H1 (cell line): ENCODE data around the gene PIGS. TPM values are rescaled to one million over a fixed set of nuclear protein-coding genes. Genes with fewer than 3 reads are reported as not detected.

Source experiments
- CTCF ChIA-PET: fragments of 300-600 bp; sonication (Branson Sonifier 250); formaldehyde crosslinking; loops from one replicate; lab custom pipeline; 2021; ENCODE audit not compliant: partially characterized antibody; lab: Charles Lee
- POLR2A ChIA-PET: fragments of 300-600 bp; sonication (Branson Sonifier 250); formaldehyde crosslinking; loops from one replicate; lab custom pipeline; 2021; ENCODE audit warnings: inconsistent platforms; ENCODE audit not compliant: partially characterized antibody; lab: Charles Lee
- DNase-seq, 2 experiments: peaks; one replicate each; pipeline versions ENCODE4 v3.0.0 to v3.0.0-alpha.2; 2010 to 2022; ENCODE audit warnings: low spot score in 2 of 2, low read depth in 1 of 2, mixed read lengths in 1 of 2
- FAIRE-seq: peaks from 2 replicates; lab custom pipeline; 2011; peaks lifted over from hg19 to GRCh38; lab: Jason Lieb, UNC
- H2AFZ ChIP-seq: 2 replicates; pipeline ENCODE4 v1.8.1; 2012; ENCODE audit warnings: low read length, inconsistent platforms
- H2AK5ac ChIP-seq: 2 replicates; pipeline ENCODE4 v1.6.1; 2013; ENCODE audit warnings: low read depth, low read length
- H2BK120ac ChIP-seq: replicated peaks from 2 replicates; pipeline ENCODE3; 2013; ENCODE audit warnings: low read depth, low read length, inconsistent platforms
- H2BK12ac ChIP-seq: 2 replicates; pipeline ENCODE4 v1.6.1; 2013; ENCODE audit warnings: low read depth, low read length
- H2BK15ac ChIP-seq: 2 replicates; pipeline ENCODE4 v1.6.1; 2013; ENCODE audit warnings: low read length
- H2BK20ac ChIP-seq: 2 replicates; pipeline ENCODE4 v1.6.1; 2013; ENCODE audit warnings: low read length
- H2BK5ac ChIP-seq: 2 replicates; pipeline ENCODE4 v1.6.1; 2013; ENCODE audit warnings: low read depth, low read length
- H3K14ac ChIP-seq: 2 replicates; pipeline ENCODE4 v1.6.1; 2013; ENCODE audit warnings: inconsistent platforms; ENCODE audit not compliant: insufficient read length
- H3K18ac ChIP-seq: 2 replicates; pipeline ENCODE4 v1.6.1; 2013; ENCODE audit warnings: low read length; ENCODE audit errors: extremely low read depth
- H3K23ac ChIP-seq: 2 replicates; pipeline ENCODE4 v1.6.1; 2013; ENCODE audit warnings: inconsistent platforms; ENCODE audit not compliant: insufficient read length
- H3K23me2 ChIP-seq: 2 replicates; pipeline ENCODE4 v1.6.1; 2013; ENCODE audit warnings: low read depth, low read length
- H3K27ac ChIP-seq: 2 replicates; pipeline ENCODE4 v1.6.1; 2011; ENCODE audit warnings: low read depth, low read length, inconsistent platforms
- H3K27me3 ChIP-seq, 4 experiments: replicated peaks in 1 of 4; 1 replicate in 1 of 4; 2 replicates in 3 of 4; pipeline versions ENCODE4 v1.6.1 to v1.8.1; 2011 to 2013; ENCODE audit warnings: low read length in 3 of 4, mild to moderate bottlenecking in 3 of 4, inconsistent platforms in 2 of 4, mixed read lengths in 2 of 4, moderate library complexity in 1 of 4; ENCODE audit not compliant: control insufficient read depth in 3 of 4, insufficient read depth in 3 of 4; ENCODE audit errors: extremely low read depth in 1 of 4
- H3K36me3 ChIP-seq, 4 experiments: 2 replicates each; pipeline versions ENCODE4 v1.6.1 to v1.8.1; 2011 to 2013; ENCODE audit warnings: mild to moderate bottlenecking in 4 of 4, low read length in 3 of 4, moderate library complexity in 2 of 4, control low read depth in 1 of 4, inconsistent platforms in 1 of 4; ENCODE audit not compliant: insufficient read depth in 4 of 4, control insufficient read depth in 2 of 4
- H3K4ac ChIP-seq: replicated peaks from 2 replicates; pipeline ENCODE3; 2013; ENCODE audit warnings: low read length, low read depth, mixed read lengths, inconsistent platforms; ENCODE audit not compliant: insufficient read length
- H3K4me1 ChIP-seq, 4 experiments: replicated peaks in 1 of 4; 1 replicate in 1 of 4; 2 replicates in 3 of 4; pipeline versions ENCODE4 v1.6.1 to v1.8.1; 2011 to 2013; ENCODE audit warnings: low read length in 3 of 4, inconsistent platforms in 2 of 4, mixed read lengths in 1 of 4; ENCODE audit not compliant: insufficient read depth in 4 of 4, control insufficient read depth in 3 of 4
- H3K4me2 ChIP-seq, 2 experiments: 2 replicates each; pipeline versions ENCODE4 v1.6.1 to v1.8.1; 2011 to 2013; ENCODE audit warnings: low read depth in 2 of 2, low read length in 2 of 2, control low read depth in 1 of 2, inconsistent platforms in 1 of 2, mild to moderate bottlenecking in 1 of 2; ENCODE audit not compliant: insufficient read depth in 1 of 2
- H3K4me3 ChIP-seq, 4 experiments: fragments of 200-600, 300-600 bp in 1 of 4; sonication (generic), shearing (Covaris generic), sonication (Bioruptor Twin) in 1 of 4; 2 replicates each; pipeline versions ENCODE4 v1.5.1 to v1.8.1; 2011 to 2016; ENCODE audit warnings: low read length in 4 of 4, low read depth in 3 of 4, control low read depth in 2 of 4, inconsistent platforms in 2 of 4, mild to moderate bottlenecking in 2 of 4, mixed read lengths in 1 of 4, moderate library complexity in 1 of 4; ENCODE audit not compliant: insufficient read depth in 2 of 4; ENCODE audit errors: extremely low read depth in 1 of 4
- H3K56ac ChIP-seq: replicated peaks from 2 replicates; pipeline ENCODE3; 2013; ENCODE audit warnings: low read depth, mild to moderate bottlenecking, mixed read lengths, low read length, inconsistent platforms; ENCODE audit not compliant: insufficient read length
- H3K79me1 ChIP-seq: 2 replicates; pipeline ENCODE4 v1.6.1; 2013; ENCODE audit warnings: low read depth, low read length, control low read depth
- H3K79me2 ChIP-seq, 2 experiments: 2 replicates each; pipeline versions ENCODE4 v1.6.1 to v1.8.1; 2012 to 2013; ENCODE audit warnings: low read length in 2 of 2, mild to moderate bottlenecking in 2 of 2, inconsistent platforms in 1 of 2; ENCODE audit not compliant: insufficient read depth in 2 of 2, control insufficient read depth in 1 of 2
- H3K9ac ChIP-seq, 4 experiments: replicated peaks in 1 of 4; 1 replicate in 1 of 4; 2 replicates in 3 of 4; pipeline versions ENCODE4 v1.6.1 to v1.8.1; 2011 to 2013; ENCODE audit warnings: low read depth in 3 of 4, low read length in 3 of 4, control low read depth in 2 of 4, mild to moderate bottlenecking in 2 of 4, moderate library complexity in 2 of 4, inconsistent platforms in 1 of 4; ENCODE audit errors: extremely low read depth in 1 of 4
- H3K9me3 ChIP-seq, 2 experiments: 2 replicates each; pipeline versions ENCODE4 v1.6.1 to v1.8.1; 2012 to 2013; ENCODE audit warnings: mild to moderate bottlenecking in 2 of 2, moderate library complexity in 2 of 2, control low read depth in 1 of 2, inconsistent platforms in 1 of 2, low read depth in 1 of 2, low read length in 1 of 2, mixed read lengths in 1 of 2; ENCODE audit not compliant: insufficient read depth in 2 of 2
- H4K20me1 ChIP-seq, 2 experiments: replicated peaks in 1 of 2; 2 replicates each; pipeline versions ENCODE3 to v1.8.1; 2011 to 2013; ENCODE audit warnings: inconsistent platforms in 2 of 2, low read length in 2 of 2, mild to moderate bottlenecking in 1 of 2; ENCODE audit not compliant: insufficient read depth in 2 of 2, control insufficient read depth in 1 of 2
- H4K5ac ChIP-seq: 2 replicates; pipeline ENCODE4 v1.6.1; 2013; ENCODE audit warnings: low read length, low read depth, mixed read lengths, inconsistent platforms; ENCODE audit not compliant: insufficient read length
- H4K8ac ChIP-seq: 2 replicates; pipeline ENCODE4 v1.8.0; 2013; ENCODE audit warnings: mild to moderate bottlenecking, moderate library complexity, low read length, inconsistent platforms; ENCODE audit not compliant: insufficient read depth; ENCODE audit errors: extremely low read depth
- H4K91ac ChIP-seq: replicated peaks from 2 replicates; pipeline ENCODE3; 2013; ENCODE audit warnings: low read length, mixed read lengths, inconsistent platforms; ENCODE audit not compliant: insufficient read length
- ASH2L ChIP-seq: fragments of 200-600, 300-600 bp; sonication (generic); IDR thresholded peaks from one replicate; pipeline ENCODE4 v1.7.1; 2017; ENCODE audit warnings: low read length
- CEBPB ChIP-seq: IDR thresholded peaks from 2 replicates; pipeline ENCODE4 v1.6.1; 2012; ENCODE audit warnings: low read depth, low read length
- CREB1 ChIP-seq: IDR thresholded peaks from 2 replicates; pipeline ENCODE4 v1.6.1; 2012; ENCODE audit warnings: inconsistent platforms
- CTBP2 ChIP-seq: IDR thresholded peaks from 2 replicates; pipeline ENCODE4 v1.7.0; 2011; ENCODE audit warnings: borderline replicate concordance, mild to moderate bottlenecking, moderate library complexity, mixed read lengths, low read length; ENCODE audit not compliant: insufficient read depth, insufficient read length
- FOSL1 ChIP-seq: IDR thresholded peaks from 2 replicates; pipeline ENCODE4 v1.6.1; 2011; ENCODE audit warnings: mild to moderate bottlenecking, low read depth, low read length, moderate library complexity; ENCODE audit not compliant: insufficient read depth
- KDM5A ChIP-seq: fragments of 200-600 bp; IDR thresholded peaks from 2 replicates; pipeline ENCODE4 v1.7.1; 2012; ENCODE audit warnings: mild to moderate bottlenecking, low read length, inconsistent platforms, mixed read lengths
- PHF8 ChIP-seq: fragments of 200-600 bp; sonication (generic); conservative IDR thresholded peaks from 2 replicates; pipeline ENCODE4 v1.7.1; 2012; ENCODE audit warnings: low read depth, mild to moderate bottlenecking, inconsistent platforms, low read length, moderate library complexity
- POLR2A ChIP-seq, 2 experiments: IDR thresholded peaks; 1 replicate in 1 of 2; 2 replicates in 1 of 2; pipeline ENCODE4 v1.6.1; 2011; ENCODE audit warnings: low read depth in 2 of 2, low read length in 2 of 2, mild to moderate bottlenecking in 2 of 2; ENCODE audit errors: control extremely low read depth in 1 of 2
- SRF ChIP-seq: IDR thresholded peaks from 2 replicates; pipeline ENCODE4 v1.6.1; 2011; ENCODE audit warnings: mild to moderate bottlenecking, low read depth, low read length, moderate library complexity
- TAF7 ChIP-seq: optimal IDR thresholded peaks from 2 replicates; pipeline ENCODE3; 2011; ENCODE audit warnings: low read depth, mild to moderate bottlenecking, inconsistent platforms, low read length, moderate library complexity, borderline replicate concordance
- YY1 ChIP-seq: IDR thresholded peaks from 2 replicates; pipeline ENCODE4 v1.6.1; 2011; ENCODE audit warnings: low read depth, mild to moderate bottlenecking, low read length
- WGBS, 2 experiments: shearing (Covaris generic) in 1 of 2; methylation state at CpG; one replicate each; pipeline versions ENCODE4 v1.1.6 to v1.1.7; 2013 to 2015; ENCODE audit warnings: low lambda C conversion rate in 2 of 2, mixed read lengths in 2 of 2, inconsistent platforms in 1 of 2, low coverage in 1 of 2, missing lambda C conversion rate in 1 of 2; ENCODE audit not compliant: insufficient replicate concordance in 2 of 2, insufficient coverage in 1 of 2, insufficient read length in 1 of 2; ENCODE audit errors: extremely low coverage in 1 of 2, missing lambda C conversion rate in 1 of 2; 5-methylcytosine and 5-hydroxymethylcytosine counted together
- polyA plus RNA-seq, 7 experiments: library from polyadenylated mRNA; depleted of rRNA in 3 of 7; stranded (reverse) in 5 of 7; unstranded in 2 of 7; fragments of >200 nt in 5 of 7; fragments of 200-250 nt in 2 of 7; gene quantifications; 1 replicate in 5 of 7; 2 replicates in 1 of 7; 4 replicates in 1 of 7; pipeline versions ENCODE4 v1.2.1 to v1.2.3, GENCODE V29; 2011 to 2013; ENCODE audit warnings: missing spikeins in 2 of 7, mixed read lengths in 2 of 7
- total RNA-seq: library from RNA; stranded (reverse); fragmentation: NEBNext Ultra II Directional; extraction: Animal tissue kit (Norgen Biotek cat#: 25700); gene quantifications from 2 replicates; pipeline ENCODE4 v1.2.1, GENCODE V29; 2021
- TF ChIP-seq, protein P1 (sequence below): IDR thresholded peaks from 2 replicates; pipeline ENCODE4 v1.6.1; 2011; ENCODE audit warnings: low read length, improper control_type of control experiment

PIGS gene
- total and polyA plus RNA-seq, 2 of the 8 experiments (the other 6 are each of a cell fraction or from before 2014, with no cell fraction given), result 44.3 to 50.6 TPM

DNA sequence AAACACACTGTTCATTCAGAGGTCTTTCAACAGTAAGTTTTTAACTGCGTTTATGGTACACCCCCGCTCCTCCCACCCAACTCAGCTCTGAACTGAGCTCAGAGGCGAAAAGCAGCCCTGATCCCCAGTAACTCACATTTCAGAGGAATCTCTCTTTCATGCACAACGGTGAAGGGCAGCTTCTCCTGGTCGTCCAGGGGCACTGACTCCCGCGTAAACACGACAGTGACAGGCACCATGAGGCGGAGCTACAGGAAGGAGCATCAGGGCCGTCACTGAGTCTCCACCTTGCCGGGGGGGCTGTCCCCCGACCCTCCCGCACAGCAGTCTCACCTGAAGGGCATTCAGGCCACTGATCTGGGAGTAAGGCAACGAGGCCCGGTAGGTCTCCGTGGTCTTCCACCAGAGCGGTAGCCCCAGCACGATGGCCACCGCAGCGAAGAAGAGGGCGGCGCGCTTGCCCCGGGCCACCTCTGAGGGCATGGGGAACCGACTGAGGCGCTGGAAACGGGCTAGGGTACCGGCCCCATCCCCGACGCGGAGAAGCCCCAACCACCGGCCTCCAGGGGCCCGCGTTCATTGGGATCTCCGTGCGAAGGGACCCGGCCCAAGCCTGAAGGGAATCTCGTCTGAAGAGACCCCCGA is 486 bp downstream of the PIGS start:
- Histone ChIP-seq H3K79me1 (no peaks in the 10 kb centered on the region), H3K4ac (no peak overlapping the region), H4K5ac (peak overlapping the region; percentile 34), H4K20me1 (peaks cover 3 to 4% of the 10 kb centered on the region in 2 experiments), H2BK20ac (no peak overlapping the region), H3K18ac (no peak overlapping the region; the same call in 1 of the 2 replicates), H3K27me3 (peaks cover 0 to 8% (median 4%) of the 10 kb centered on the region in 4 experiments; a peak in 4 of 7 replicates), H2BK15ac (no peak overlapping the region), H4K8ac (peak overlapping the region; percentile 84), H3K56ac (no peak overlapping the region), H2AFZ (no peak overlapping the region), H3K4me1 (peaks cover 0 to 4% (median 1%) of the 10 kb centered on the region in 4 experiments; a peak in 2 of 7 replicates), H3K9me3 (no peaks in the 10 kb centered on the region), H3K4me2 (peak overlapping the region; percentile 66 to 88), H3K14ac (no peak overlapping the region), H3K4me3 (peak overlapping the region; percentile 79 to 94 (median 90)), H2BK5ac (no peak overlapping the region; the same call in 1 of the 2 replicates), H3K23ac (no peak overlapping the region), H3K23me2 (peaks cover 6% of the 10 kb centered on the region), H3K79me2 (peaks cover 0 to 16% of the 10 kb centered on the region in 2 experiments; a peak in 2 of 4 replicates), H3K9ac (peak overlapping the region; percentile 31 to 82 (median 61); a peak in 6 of 7 replicates), H2AK5ac (no peak overlapping the region), H4K91ac (no peak overlapping the region), H2BK120ac (no peak overlapping the region), H2BK12ac (no peak overlapping the region), H3K27ac (0 out of 2 replicates have a peak overlapping the region, but pooled peaks have one; percentile 11), H3K36me3 (peaks cover 0 to 6% (median 0%) of the 10 kb centered on the region in 4 experiments; a peak in 3 of 8 replicates)
- DNase-seq (peak in 1 of 2 experiments; percentile 63), FAIRE-seq (no peak)
- POLR2A ChIA-PET, result interaction anchor here (0.6 to 4.8 kb wide), 11 partner anchors 13 to 218 kb away, joined by 3 to 23 read pairs (median 4); partner anchors contain the start of gene UNC119
- CTCF ChIA-PET, result interaction anchor here (0.6 to 6.0 kb wide), 7 partner anchors 22 to 294 kb away, joined by 3 to 58 read pairs (median 4); no protein-coding TSS in a partner anchor
- WGBS, 2 experiments, result 5% methylated on average over 30 of the region's 39 CpGs; no CpG with 5 or more reads in 1 of the 2 experiments
- TF ChIP-seq CEBPB (no peak), KDM5A (no peak), CTBP2 (peak; percentile 43), FOSL1 (no peak), SRF (no peak), PHF8 (no peak), CREB1 (no peak; the same call in 1 of the 2 replicates), ASH2L (no peak), TAF7 (no peak), YY1 (no peak), POLR2A (IDR thresholded peaks at IDR 0.05; ENCODE audit: control extremely low read depth in 1 of 2, low read depth in 2 of 2, low read length in 2 of 2) (no peak)
- TF ChIP-seq, protein P1, sequence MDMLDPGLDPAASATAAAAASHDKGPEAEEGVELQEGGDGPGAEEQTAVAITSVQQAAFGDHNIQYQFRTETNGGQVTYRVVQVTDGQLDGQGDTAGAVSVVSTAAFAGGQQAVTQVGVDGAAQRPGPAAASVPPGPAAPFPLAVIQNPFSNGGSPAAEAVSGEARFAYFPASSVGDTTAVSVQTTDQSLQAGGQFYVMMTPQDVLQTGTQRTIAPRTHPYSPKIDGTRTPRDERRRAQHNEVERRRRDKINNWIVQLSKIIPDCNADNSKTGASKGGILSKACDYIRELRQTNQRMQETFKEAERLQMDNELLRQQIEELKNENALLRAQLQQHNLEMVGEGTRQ, result no peak
